GM12875 (cell line): ENCODE results near the gene DAGLB.
"Not testable (repeated sequence)": the region's sequence is repeated elsewhere in the genome, so short reads cannot be mapped to it uniquely, and the experiment has no call there.

Experiments used
- H3K4me3 ChIP-seq: one replicate; pipeline ENCODE4 v1.5.1; 2011; ENCODE audit warnings: low read depth, low read length, control low read depth
- CTCF ChIP-seq: IDR thresholded peaks from 2 replicates; pipeline ENCODE4 v1.5.1; 2011; ENCODE audit warnings: low read depth, mild to moderate bottlenecking, control low read depth, inconsistent platforms, low read length, moderate library complexity, borderline replicate concordance; ENCODE audit not compliant: insufficient read depth

The DAGLB gene

DNA sequence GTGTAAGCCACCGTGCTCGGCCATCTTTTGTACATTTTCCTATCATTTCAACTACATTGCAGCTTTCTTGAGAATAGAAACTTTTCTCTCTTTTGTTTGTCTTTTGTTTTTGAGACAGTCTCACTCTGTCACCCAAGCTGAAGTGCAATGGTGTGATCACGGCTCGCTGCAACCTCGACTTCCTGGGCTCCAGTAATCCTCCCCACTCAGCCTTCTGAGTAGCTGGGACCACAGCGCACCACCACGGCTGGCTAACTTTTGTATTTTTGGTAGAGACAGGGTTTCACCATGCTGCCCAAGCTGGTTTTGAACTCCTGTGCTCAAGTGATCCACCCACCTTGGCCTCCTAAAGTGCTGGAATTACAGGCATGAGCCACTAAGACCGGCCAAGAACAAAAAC lies 31.3 kb upstream of the DAGLB start:
- TF ChIP-seq CTCF = no peak
- H3K4me3 ChIP-seq = no peak overlapping the region

GRCh38 chr7:6478186-6478585 lies 30.4 kb upstream of the DAGLB start:
- H3K4me3 ChIP-seq = no peak overlapping the region
- no peak for TF ChIP-seq CTCF

DNA sequence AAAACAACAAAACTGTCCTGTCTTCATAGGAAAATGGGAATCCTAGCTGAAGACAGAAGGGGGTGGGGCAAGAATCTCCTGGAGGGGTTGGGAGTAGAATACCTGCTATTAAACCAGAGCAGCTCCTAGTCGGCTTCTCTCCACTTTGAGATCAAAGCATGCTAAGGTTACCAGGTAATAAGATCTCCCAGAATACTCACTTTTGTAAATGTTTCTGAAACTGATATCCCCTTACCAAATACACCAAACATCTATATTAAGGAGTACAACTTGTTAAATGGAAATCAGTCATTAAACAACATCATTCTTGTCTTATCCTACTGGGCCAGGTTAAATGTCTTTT lies 29.5 kb upstream of the DAGLB start:
- TF ChIP-seq CTCF = no peak

GRCh38 chr7:6476596-6477317 lies 29.0 kb upstream of the DAGLB start:
- H3K4me3 ChIP-seq = no peak overlapping the region
- no peak for TF ChIP-seq CTCF

More for the DNA sequence above, 29.5 kb upstream of the DAGLB start:
- H3K4me3 ChIP-seq = no peak overlapping the region

- no peak overlapping the region for H3K4me3 ChIP-seq
- no peak for TF ChIP-seq CTCF
Measured at GRCh38 chr7:6475433-6476186, 27.9 kb upstream of the DAGLB start.

DNA sequence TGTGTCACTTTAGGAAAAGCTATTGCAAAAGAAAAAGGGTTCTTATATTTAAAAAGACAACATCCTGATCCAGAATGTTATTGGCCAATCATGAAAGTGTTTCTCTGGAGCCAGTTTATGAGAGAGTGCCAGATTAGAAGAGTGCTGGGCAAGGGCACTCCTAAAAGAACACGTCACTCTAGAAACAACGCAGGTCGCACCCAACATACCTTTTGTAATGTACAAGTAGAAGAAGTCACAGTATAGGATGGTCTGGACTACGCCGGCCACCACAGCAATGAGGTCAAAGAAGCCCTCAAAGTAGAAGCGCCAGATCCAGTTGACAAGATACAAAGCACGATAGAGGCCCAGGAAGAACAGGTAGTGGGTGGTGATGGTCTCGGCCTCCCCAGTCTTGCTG lies 18.1 kb upstream of the DAGLB start:
- no peak for TF ChIP-seq CTCF
- H3K4me3 ChIP-seq = no peak overlapping the region

DNA sequence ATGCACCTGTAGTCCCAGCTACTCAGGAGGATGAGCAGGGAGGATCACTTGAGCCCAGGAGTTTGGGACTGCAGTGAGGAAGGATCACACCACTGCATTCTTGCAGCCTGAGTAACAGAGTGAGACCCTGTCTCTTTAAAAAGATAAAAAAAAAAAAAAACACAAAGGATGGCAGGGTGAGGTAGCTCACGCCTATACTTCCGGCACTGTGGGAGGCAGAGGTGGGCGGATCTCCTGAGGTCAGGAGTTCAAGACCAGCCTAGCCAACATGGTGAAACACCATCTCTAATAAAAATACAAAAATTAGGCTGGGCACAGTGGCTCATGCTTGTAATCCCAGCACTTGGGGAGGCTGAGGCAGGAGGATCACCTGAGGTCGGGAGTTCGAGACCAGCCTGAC lies 15.9 kb upstream of the DAGLB start:
- H3K4me3 ChIP-seq = not testable (repeated sequence)
